Measurements from ENCODE around the gene ARPP21. TPM values are rescaled to one million over a fixed set of nuclear protein-coding genes. Genes with fewer than 3 reads are reported as not detected.

The ARPP21 gene
- total RNA-seq, 4 donors from 2014 or later = 0.28 to 1.6 TPM; not detected in 2

GRCh38 chr3:35663471-35663870 is 24.1 kb downstream of the ARPP21 start:
- TF ChIP-seq CTCF (IDR thresholded peaks at IDR 0.05) = no peak
- ATAC-seq (ENCODE audit: low FRiP score) (peak; percentile 88), DNase-seq (ENCODE audit: low spot score) (no peak)

- no peak for TF ChIP-seq CTCF (IDR thresholded peaks at IDR 0.05)
- ATAC-seq (ENCODE audit: low FRiP score) = peak; percentile 60
- peak; percentile 23 for DNase-seq (ENCODE audit: low spot score)
These were observed 25.2 kb downstream of the ARPP21 start for GRCh38 chr3:35664460-35664919.

- ATAC-seq (ENCODE audit: low FRiP score) (no peak), DNase-seq (ENCODE audit: low spot score) (no peak)
- TF ChIP-seq CTCF (IDR thresholded peaks at IDR 0.05) = no peak
These were observed 26.2 kb downstream of the ARPP21 start for GRCh38 chr3:35665390-35666055.

GRCh38 chr3:35666888-35667287 is 27.6 kb downstream of the ARPP21 start:
- DNase-seq (ENCODE audit: low spot score) (no peak), ATAC-seq (ENCODE audit: low FRiP score) (no peak)
- TF ChIP-seq CTCF (IDR thresholded peaks at IDR 0.05) = no peak

- TF ChIP-seq CTCF (IDR thresholded peaks at IDR 0.05) = no peak
- DNase-seq (ENCODE audit: low spot score) = no peak
- no peak for ATAC-seq (ENCODE audit: low FRiP score)
These were observed 31.2 kb downstream of the ARPP21 start for GRCh38 chr3:35670408-35670965.

GRCh38 chr3:35671483-35671882 is 32.2 kb downstream of the ARPP21 start:
- no peak for TF ChIP-seq CTCF (IDR thresholded peaks at IDR 0.05)
- ATAC-seq (ENCODE audit: low FRiP score) = no peak
- DNase-seq (ENCODE audit: low spot score) = no peak

GRCh38 chr3:35673017-35673416 is 33.7 kb downstream of the ARPP21 start:
- no peak for TF ChIP-seq CTCF (IDR thresholded peaks at IDR 0.05)
- ATAC-seq (ENCODE audit: low FRiP score) = no peak
- DNase-seq (ENCODE audit: low spot score) = no peak
